AG10803 (cell line): ENCODE data around the gene CCDC85B.

Source experiments
- DNase-seq: peaks from one replicate; pipeline ENCODE4 v3.0.0; 2010; ENCODE audit warnings: low read depth
- H3K4me3 ChIP-seq: 2 replicates; pipeline ENCODE4 v1.5.1; 2011; ENCODE audit warnings: mild to moderate bottlenecking, low read length, control low read depth
- TF ChIP-seq, protein P1 (sequence below): conservative IDR thresholded peaks from 2 replicates; pipeline ENCODE4 v1.5.1; 2011; ENCODE audit warnings: mild to moderate bottlenecking, low read length, control low read depth, inconsistent platforms

Gene CCDC85B

DNA sequence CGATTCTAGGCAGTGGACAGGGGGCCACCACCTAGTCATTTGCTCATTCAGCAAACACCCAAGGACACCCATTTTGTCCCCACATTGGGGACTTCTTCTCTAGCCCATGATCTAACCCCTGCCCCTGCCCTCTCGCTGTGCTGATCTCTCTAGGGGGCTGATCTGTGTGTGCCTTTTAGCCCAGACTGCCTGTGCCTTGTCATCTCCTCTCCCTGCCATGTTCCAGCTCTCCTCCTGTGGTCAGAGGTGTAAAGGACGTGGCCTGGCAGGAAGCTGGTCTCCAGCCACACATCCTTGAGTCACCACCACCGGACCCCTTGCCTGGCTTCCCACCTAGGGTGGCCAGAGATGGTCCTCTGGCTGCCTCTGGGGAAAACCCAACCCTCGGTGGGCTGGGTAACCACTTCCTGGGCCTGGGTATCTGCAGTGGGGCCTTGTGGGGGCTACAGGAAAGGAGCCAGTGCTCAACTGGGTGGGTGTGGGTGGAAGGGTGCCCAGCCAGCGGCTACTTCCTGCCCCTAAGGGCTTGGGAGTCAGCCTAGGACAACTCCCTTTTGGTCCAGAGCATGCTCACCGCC lies 9.5 kb upstream of the CCDC85B start:
- TF ChIP-seq, protein P1, sequence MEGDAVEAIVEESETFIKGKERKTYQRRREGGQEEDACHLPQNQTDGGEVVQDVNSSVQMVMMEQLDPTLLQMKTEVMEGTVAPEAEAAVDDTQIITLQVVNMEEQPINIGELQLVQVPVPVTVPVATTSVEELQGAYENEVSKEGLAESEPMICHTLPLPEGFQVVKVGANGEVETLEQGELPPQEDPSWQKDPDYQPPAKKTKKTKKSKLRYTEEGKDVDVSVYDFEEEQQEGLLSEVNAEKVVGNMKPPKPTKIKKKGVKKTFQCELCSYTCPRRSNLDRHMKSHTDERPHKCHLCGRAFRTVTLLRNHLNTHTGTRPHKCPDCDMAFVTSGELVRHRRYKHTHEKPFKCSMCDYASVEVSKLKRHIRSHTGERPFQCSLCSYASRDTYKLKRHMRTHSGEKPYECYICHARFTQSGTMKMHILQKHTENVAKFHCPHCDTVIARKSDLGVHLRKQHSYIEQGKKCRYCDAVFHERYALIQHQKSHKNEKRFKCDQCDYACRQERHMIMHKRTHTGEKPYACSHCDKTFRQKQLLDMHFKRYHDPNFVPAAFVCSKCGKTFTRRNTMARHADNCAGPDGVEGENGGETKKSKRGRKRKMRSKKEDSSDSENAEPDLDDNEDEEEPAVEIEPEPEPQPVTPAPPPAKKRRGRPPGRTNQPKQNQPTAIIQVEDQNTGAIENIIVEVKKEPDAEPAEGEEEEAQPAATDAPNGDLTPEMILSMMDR, result no peak
- no peak for DNase-seq

DNA sequence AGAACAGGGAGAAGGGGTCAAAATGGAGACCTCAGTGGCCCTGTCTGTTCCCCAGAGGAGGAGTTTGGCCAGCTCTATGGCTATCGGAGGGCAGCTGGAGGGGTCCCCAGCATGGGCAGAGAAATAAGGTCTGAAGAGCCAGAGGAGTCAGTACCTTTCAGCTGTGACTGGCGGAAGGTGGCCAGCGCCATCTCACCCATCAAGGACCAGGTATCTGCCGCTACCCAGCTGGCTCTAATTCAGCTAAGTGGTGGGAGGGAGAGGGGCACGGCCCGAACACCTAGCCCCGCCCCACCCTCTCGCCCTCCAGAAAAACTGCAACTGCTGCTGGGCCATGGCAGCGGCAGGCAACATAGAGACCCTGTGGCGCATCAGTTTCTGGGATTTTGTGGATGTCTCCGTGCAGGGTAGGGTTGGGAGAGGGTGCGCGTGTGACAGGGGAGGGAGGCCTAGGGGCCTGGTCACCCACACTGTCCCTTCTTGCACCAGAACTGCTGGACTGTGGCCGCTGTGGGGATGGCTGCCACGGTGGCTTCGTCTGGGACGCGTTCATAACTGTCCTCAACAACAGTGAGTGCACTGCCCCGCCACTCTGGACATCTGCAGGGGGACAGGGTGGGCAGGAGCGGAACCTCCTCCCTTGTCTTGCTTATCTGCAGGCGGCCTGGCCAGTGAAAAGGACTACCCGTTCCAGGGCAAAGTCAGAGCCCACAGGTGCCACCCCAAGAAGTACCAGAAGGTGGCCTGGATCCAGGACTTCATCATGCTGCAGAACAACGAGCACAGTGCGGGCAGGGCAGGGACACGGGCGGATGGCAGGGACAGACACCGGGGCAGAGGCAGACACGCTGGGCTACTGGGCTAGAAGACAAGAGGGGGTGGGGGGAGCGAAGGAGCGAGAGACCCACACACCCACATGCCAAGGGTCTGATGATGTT lies 8.1 kb upstream of the CCDC85B start:
- no peak for DNase-seq
- TF ChIP-seq, protein P1, result no peak
- H3K4me3 ChIP-seq, result no peak overlapping the region

More for the DNA sequence above, 9.5 kb upstream of the CCDC85B start:
- no peak overlapping the region for H3K4me3 ChIP-seq

DNA sequence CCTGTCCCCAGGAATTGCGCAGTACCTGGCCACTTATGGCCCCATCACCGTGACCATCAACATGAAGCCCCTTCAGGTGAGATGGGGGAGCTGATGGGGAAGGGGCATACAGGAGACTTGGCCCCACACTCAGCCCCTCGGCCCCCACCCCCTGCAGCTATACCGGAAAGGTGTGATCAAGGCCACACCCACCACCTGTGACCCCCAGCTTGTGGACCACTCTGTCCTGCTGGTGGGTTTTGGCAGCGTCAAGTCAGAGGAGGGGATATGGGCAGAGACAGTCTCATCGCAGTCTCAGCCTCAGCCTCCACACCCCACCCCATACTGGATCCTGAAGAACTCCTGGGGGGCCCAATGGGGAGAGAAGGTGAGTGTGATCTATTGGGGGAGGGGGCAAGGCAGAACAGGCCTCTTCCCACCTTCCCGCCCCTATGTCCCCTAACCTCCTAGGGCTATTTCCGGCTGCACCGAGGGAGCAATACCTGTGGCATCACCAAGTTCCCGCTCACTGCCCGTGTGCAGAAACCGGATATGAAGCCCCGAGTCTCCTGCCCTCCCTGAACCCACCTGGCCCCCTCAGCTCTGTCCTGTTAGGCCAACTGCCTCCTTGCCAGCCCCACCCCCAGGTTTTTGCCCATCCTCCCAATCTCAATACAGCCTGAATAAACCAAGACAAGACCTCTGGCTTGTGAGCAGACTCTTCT lies 7.3 kb upstream of the CCDC85B start:
- DNase-seq, result no peak
- no peak overlapping the region for H3K4me3 ChIP-seq
- TF ChIP-seq, protein P1, result no peak

DNA sequence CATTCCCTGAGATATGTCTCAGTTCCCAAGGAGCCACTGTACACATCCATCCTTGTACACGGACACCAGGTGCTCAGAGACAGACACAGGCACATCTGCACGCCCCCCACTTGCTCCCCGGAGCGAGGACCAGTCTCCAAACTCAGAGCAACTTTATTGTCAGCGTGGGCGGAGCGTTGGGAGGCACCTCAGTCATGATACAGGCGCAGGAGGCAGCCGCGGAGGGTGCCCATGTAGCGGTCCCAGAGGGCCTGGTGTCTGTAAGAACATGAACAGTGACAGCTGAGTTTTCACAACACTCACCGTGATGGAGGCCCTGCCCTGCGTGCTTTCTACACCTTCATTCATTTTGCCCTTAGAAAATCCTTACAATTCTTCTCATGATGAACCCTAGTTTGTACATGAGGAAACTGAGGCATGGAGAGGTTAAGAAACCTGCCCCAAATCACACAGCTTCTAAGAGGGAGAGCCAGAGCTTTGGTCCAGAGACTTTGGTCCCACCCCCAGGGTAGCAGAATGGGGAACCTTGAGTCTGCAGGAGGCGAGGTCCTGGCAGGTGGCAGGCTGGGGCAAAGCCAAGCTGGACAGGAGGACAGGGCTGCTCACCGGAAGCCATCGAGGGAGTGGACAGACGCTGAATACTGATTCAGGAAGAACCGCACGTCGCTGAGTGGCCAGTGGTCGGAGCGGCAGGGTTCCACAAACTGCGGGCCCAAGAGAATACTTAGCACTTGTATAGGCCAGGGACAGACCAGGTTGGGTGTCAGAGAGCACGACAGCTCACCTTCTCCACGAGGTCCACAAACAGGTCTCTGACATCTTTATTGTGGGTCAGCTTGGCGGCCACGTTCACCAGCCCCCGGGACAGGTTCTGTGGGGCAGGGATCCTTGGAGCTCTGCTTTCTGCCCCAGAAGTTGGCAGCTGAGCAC lies 6.4 kb upstream of the CCDC85B start:
- no peak for DNase-seq
- TF ChIP-seq, protein P1, result no peak
- H3K4me3 ChIP-seq, result no peak overlapping the region

DNA sequence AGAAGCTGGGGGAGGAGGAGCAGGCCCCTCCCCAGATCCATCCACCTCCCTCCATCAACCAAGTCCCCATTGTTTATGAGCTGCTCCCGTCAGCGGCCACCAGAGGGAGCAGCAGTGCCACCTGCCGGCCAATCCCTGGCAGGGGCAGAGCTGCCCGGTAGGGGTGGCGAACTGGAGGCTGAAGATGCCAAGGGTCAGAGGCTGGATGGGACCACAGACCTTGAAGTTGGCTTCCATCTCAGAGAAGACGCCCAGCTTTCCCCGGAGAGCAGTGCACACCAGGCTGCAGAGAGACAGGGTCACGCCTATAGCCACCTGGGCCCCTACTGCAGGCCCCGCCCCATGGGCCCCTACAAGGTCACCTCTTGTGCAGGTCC lies 5.8 kb upstream of the CCDC85B start:
- H3K4me3 ChIP-seq, result no peak overlapping the region
- TF ChIP-seq, protein P1, result peak; percentile 98
- DNase-seq, result peak; percentile 67

DNA sequence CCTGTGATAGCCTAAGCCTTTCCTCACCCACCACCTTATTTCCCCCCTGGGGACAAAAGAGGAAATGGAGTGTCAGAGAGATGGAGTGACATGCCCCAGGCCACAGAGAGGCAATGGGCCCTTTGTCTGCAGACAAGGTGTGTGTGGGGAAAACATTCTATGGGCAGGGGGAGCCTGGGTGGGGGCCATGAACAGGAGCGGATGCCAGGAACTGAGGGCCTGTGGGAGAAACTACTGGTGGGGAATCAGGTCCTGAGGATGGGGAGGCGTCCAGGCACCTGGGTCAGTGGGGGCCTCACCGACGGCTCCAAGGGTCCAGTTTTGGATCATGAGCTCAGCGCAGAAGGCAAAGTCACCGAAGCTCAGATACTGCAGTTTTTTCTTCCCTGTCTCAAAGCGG lies 5.2 kb upstream of the CCDC85B start:
- DNase-seq, result no peak
- H3K4me3 ChIP-seq, result no peak overlapping the region
- TF ChIP-seq, protein P1, result no peak
